HG02981 (cell line): Measurements from ENCODE around the gene GBP7.
"Not testable (repeated sequence)": the region's sequence is repeated elsewhere in the genome, so short reads cannot be mapped to it uniquely, and the experiment has no call there.

Source experiments
- ATAC-seq: cut with Tn5 transposase; IDR thresholded peaks from one replicate; pipeline ENCODE4 v1.9.1; 2021; ENCODE audit warnings: mild to moderate bottlenecking, moderate library complexity; ENCODE audit not compliant: unreplicated experiment

The GBP7 gene

GRCh38 chr1:89175601-89176256 lies at the start of gene GBP7:
Gene GBP7, minus strand, starts transcription at chr1:89176003. Its CDS starts 4,068 bp downstream, at chr1:89171935.
- ATAC-seq: no peak

GRCh38 chr1:89221341-89221740 lies 45.5 kb upstream of the GBP7 start:
- no peak for ATAC-seq

GRCh38 chr1:89219851-89220250 lies 44.0 kb upstream of the GBP7 start:
- ATAC-seq: not testable (repeated sequence)

GRCh38 chr1:89218941-89219340 lies 43.1 kb upstream of the GBP7 start:
- not testable (repeated sequence) for ATAC-seq

- ATAC-seq: no peak
These were observed 37.5 kb upstream of the GBP7 start for GRCh38 chr1:89213347-89213746.

- ATAC-seq: no peak
These were observed 35.3 kb upstream of the GBP7 start for GRCh38 chr1:89211035-89211634.

- no peak for ATAC-seq
These were observed 30.6 kb upstream of the GBP7 start for GRCh38 chr1:89206373-89206772.

GRCh38 chr1:89203166-89203565 lies 27.4 kb upstream of the GBP7 start:
- ATAC-seq: no peak

- peak; percentile 71 for ATAC-seq
These were observed 25.4 kb upstream of the GBP7 start for GRCh38 chr1:89201106-89201794.

GRCh38 chr1:89200663-89201062 lies 24.9 kb upstream of the GBP7 start:
- ATAC-seq: no peak

- no peak for ATAC-seq
These were observed 23.8 kb upstream of the GBP7 start for GRCh38 chr1:89199525-89200031.

GRCh38 chr1:89198491-89199072 lies 22.8 kb upstream of the GBP7 start, which contains the start of gene GBP4:
Gene GBP4, minus strand, starts transcription at chr1:89198942. Its CDS starts 108 bp downstream, at chr1:89198834.
- peak; percentile 52 for ATAC-seq

GRCh38 chr1:89198081-89198480 lies 22.3 kb upstream of the GBP7 start:
- no peak for ATAC-seq

GRCh38 chr1:89195476-89195875 lies 19.7 kb upstream of the GBP7 start:
- ATAC-seq: no peak

GRCh38 chr1:89191314-89191713 lies 15.5 kb upstream of the GBP7 start:
- no peak for ATAC-seq

GRCh38 chr1:89190017-89190416 lies 14.2 kb upstream of the GBP7 start:
- ATAC-seq: no peak

GRCh38 chr1:89179343-89179742 lies 3.5 kb upstream of the GBP7 start:
- no peak for ATAC-seq

- no peak for ATAC-seq
These were observed 1.2 kb upstream of the GBP7 start for GRCh38 chr1:89176971-89177370.

GRCh38 chr1:89174491-89174890 lies 1.3 kb downstream of the GBP7 start:
- ATAC-seq: no peak

- no peak for ATAC-seq
These were observed 3.2 kb downstream of the GBP7 start for GRCh38 chr1:89172468-89173143.

GRCh38 chr1:89171067-89171438 lies 4.8 kb downstream of the GBP7 start:
- ATAC-seq: no peak
